ENCODE data around the gene PHF24.
"Not testable (repeated sequence)": the region's sequence is repeated elsewhere in the genome, so short reads cannot be mapped to it uniquely, and the experiment has no call there.

PHF24 gene

DNA sequence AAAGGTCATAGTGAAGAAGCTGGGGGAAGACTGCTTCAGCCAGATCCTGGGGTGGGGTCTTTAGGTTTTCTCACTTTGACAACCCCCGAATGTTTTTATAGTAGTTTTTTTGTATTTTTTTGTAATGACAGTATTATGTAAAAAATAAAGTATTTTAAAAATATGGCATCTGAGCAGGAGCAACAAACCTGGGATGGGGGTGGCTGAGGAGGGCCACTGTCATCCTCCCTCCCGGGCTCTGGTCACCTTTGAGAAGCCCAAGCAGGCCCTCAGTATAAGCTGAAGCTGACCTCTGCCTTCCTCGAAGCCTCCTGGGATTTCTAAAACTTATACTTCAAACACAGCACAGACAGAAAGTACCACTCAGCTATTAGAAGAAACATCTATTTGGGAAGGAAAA lies 40.2 kb downstream of the PHF24 start:
- no peak for DNase-seq

DNA sequence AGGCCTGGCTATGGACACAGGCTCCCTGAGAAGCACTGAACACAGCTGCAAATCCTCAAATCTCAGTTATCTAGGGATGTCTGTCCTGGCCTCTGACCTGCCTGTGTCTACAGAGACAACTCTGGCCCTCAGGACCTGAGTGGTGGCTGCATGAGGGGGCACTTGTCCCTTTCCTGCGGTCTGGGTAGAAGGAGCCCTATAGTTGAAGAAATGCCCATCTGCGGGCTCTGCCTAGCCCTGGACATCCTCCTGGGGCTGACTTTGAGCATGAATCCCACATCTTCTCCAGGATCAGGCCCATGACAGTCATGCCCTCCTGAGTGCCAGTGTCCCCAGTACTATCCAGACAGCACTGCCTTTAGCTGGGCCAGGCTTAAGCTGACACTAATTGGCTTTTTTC lies 41.5 kb downstream of the PHF24 start:
- DNase-seq = no peak

DNA sequence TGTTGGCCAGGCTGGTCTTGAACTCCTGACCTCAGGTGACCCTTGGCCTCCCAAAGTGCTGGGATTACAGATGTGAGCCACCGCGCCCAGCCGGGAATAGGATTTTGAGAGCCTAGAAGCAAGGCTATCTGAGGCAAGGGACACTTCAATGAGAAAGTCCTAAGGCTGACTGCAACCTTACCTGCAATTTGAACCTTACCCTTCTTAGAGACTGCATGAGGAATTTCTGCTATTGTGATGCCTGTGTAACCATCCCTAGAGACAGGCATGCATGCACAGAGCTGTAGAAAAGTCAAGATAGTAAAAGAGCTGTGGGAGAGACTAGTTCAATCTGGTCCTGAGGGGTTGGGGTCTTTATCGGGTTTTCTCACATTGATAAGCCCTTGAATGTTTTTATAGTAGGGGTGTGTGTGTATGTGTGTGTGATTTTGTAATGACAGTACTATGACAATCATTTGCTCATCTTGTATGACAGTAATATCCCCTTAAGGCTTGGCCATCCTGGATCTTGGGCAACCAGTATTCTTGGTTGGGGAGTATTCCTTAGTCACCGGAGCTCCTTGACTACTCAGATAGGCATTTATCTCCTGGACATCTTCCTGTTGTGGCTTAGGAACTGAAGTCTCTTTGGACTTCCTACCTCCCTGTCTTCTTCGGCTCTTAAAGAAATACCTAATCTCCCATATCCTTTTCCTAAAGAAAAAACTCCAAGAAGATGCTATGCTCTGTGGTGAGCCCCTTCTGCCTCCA lies 42.6 kb downstream of the PHF24 start:
- DNase-seq = no peak

DNA sequence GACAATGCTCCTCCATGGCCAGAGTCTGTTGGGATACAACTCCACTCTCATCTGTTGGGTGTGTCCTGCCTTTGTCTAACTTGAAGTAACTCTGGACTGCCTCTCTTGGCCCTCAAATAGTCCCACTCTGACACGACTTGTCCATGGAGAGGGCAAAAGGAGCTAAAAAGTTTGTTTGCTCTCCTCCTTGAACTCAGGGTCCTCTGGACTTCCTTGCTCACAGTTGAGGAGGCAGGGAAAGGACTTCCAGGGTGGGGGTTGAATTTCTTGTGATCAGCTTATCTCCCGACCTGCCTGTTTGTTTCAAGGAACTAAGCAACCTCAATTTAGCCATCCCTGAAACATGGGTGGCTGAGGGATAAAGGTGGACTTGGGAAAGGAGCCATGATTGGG lies 43.2 kb downstream of the PHF24 start:
- no peak for DNase-seq

DNA sequence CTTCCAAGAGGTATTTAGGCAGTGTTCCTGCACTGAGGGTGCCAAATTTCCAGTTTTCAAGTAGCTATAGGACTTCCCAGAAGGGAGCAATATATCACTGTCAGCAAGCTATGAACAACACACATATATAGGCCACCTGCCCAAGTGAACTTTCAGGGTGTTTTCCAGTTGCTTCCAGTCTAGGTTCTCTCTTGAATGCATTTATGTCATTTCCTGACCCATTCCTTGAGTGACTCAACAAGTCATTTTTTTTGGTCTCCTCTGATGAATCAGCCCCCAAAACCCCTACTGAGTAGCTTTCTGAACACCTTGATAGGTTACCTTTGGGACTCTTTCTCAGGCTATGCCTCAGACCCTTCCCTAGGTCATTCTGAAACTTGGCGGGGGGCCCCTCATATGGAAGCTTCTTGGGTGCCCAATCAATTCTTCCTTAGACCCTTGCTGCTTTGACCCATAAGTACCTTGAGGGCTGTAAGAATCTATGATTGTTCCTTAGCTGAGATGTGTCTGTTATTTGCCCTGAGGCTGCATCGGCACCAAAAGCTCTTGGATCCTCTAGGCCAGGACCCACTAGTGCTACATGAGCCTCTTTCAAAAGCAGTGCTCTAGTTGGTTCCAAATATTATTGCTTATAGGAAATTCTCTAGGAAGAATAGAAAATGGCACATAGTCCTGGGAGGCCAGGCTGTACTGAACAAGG lies 43.9 kb downstream of the PHF24 start:
- DNase-seq = no peak

DNA sequence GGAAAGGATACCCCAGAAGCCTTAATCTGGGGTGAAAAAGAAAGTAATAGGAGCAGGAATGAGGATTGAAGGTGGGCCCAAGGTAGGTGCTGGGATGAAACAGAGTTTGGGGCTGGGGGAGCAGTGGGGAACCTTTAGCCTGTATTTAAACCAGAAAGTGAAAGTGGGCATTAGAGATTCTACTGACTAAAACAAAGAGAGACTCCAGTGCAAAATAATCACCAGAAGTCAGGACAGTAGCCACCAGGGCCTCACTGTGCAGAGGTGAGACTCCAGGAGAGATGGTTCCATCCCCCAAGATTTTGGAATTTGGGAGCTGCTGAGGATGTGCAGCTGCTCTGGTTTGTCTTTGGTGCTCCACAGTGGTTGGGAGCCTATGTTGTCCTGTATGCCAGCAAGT lies 44.5 kb downstream of the PHF24 start:
- no peak for DNase-seq

DNA sequence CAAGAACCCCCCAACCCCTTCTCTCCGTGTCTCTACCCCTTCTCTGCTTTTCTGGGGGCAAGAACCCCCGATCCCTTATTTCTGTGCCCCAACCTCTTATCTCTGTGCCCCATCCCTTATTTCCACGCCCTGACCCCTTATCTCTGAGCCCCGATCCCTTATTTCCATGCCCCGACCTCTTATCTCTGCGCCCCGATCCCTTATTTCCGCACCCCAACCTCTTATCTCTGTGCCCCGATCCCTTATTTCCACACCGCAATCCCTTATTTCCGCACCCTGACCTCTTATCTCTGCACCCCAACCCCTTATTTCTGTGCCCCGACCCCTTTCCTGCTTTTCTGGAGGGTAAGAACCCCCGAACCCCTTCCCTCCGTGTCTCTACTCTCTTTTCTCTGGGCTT lies 46.2 kb downstream of the PHF24 start:
- not testable (repeated sequence) for DNase-seq

DNA sequence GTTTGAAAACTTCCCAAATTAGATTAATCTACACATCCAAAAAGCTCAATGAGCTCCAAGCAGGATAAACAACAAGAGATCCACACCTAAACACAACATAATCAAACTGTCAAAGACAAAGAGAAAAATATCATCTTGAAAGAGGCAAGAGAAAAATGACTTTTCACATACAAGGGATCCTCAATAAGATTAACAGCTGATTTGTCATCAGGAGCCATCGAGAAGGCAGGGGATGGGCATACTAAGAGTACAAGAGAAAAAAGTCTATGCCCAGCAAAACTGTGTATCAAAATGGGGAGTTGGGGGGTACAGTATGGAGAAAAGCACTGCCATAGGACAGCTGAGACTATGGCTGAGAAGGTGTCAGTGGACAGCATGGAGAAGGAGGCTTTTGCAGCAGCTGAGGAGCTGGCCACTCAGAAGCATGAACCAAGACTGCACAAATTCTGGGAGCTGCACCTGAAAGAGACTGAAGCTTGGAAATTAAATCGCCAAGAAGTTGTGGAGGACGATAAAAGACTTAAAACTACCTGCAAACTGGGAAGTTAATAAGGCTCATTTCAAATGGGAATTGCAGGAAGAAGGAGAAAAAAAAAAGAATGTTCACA lies 52.4 kb downstream of the PHF24 start:
- DNase-seq = no peak

DNA sequence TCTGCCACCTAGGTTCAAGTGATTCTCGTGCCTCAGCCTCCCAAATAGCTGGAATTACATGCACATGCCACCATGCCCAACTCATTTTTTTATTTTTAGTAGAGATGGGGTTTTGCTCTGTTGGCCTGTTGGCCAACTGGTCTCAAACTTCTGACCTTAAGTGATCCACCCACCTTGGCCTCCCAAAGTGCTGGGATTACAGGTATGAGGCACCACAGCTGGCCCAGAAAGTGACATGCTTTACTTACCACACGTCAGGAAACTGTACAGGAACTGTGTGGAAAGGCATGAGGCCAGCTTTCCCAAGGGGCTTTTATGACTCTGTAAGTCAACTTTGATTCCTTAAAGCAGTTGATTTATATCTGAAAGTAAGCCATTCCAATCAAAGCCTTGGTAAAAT lies 56.4 kb downstream of the PHF24 start:
- no peak for DNase-seq

DNA sequence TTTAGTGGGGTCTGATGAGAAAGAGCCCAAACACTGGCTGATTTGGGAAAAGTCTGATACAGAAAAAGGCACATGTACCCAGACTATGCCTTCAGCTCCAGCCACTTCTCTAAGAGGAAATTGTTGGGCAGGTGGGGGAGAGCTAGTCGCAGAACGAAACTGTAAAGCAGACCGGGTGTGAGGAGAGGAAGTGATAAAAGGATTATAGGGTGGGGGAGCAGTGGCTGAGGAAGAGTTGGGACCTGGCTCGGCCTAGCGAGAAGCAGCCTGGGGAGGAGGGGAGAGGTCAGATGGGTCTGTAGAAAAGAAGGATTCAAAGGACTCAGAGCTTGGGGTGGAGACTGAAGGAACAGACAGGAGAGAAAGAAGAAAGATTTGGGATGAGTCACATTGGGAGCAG lies 65.4 kb downstream of the PHF24 start:
- not testable (repeated sequence) for DNase-seq

DNA sequence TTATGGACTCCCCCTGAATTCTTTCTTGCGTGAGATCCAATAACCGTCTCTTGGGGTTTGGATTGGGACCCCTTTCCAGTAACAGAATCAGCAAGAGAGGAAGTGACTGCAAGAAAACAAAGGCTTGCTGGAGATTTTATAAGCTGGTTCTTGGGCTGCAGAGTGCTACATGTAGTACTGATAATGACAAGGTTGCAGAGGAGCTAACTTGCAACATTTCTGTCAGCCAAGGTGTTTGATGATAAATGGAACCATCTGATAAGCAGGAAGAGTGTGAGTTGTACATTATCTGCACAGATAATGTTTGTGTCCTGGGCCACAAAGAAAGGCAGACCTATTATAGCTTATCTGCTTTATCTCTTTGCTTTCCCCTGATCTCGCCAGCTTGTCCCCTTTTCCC lies 68.6 kb downstream of the PHF24 start:
- DNase-seq = no peak

DNA sequence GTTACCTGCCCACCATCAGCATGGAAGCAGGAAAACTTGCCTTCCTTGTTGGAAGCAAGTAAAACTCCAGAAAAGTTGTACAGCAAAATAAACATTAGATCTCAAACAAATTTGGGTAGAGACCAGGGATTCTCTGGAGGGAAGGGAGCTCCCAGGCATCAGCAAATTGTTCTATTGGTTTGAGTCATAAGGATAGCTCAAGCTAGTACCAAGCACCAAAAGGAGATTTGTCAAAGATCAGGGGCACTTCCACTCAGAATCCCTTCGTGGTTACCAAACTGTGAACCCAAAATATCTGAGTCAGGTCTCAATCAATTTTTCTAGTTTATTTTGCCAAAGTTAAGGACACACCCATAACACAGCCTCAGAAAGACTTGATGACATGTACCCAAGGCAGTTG lies 69.3 kb downstream of the PHF24 start:
- no peak for DNase-seq

DNA sequence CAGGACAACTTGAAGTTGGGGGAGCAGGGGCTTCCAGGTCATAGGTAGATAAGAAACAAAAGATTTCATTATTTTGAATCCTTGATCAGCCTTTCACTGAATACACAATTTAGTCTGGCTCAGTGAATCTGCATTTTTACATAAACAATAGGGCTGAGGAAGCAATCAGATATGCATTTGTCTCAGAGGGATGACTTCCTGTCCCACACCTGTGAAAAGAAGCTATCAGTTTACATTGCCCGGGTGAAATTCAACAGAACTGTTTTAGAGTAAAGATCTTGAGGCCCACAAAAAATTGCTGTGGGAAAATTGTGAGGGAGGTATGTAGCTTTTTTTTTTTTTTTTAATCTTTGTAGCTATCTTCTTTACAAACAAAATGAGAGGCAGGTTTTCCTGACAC lies 69.8 kb downstream of the PHF24 start:
- no peak for DNase-seq

DNA sequence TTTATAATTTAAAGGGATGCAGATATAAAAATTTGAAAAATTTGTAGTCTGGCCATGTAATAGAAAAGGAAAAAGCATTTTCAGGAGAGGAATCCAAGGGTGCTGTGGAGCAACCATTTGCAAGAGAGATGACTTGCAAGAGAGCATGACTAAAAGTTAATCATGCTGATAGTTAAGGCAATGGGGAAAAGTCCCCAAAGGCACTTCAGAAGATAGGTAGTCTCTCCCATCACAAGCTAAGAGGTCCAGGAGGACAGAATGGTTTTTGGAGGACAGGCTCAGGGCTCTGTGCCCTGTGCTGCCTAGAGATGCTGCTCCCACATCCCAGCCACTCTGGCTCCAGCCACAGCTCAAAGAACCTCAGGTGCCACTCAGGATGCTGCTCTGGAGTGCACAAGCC lies 70.3 kb downstream of the PHF24 start:
- no peak for DNase-seq

DNA sequence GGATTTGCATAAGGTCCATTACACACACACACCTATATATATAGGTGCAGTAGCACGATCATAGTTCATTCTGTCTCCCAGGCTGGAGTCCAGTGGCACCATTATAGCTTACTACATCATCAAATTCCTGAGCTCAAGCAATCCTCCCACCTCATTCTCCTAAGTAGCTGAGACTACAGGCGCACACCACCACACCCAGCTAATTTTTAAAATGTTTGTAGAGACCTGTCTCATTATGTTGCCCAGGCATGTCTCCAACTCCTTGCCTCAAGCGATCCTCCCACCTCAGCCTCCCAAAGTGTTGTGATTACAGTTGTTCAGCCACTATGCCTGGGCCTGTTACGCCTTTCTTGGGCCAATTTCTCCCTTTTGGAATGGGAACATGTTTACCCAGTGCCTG lies 71.2 kb downstream of the PHF24 start:
- DNase-seq = no peak

DNA sequence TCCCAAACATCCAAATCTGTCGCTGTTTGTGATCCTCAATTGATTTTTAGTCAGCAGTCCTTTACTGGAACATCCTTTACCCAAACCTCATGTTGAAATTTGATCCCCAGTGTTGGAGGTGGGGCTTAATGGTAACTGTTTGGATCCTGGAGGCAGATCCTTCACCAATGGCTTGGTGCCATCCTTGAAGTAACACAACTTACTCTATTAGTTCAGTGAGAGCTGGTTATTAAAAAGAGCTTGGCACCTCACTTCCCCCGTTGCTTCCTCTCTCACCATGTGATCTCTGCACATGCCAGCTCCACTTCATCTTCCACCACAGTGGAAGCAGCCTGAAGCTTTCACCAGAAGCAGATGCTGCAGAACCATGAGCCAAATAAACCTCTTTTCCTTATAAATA lies 71.8 kb downstream of the PHF24 start:
- no peak for DNase-seq

All from DMS 273 treated with DMSO at 0.1 percent for 48 hours (cell line).